Activated CD4-positive, alpha-beta T cell treated with anti-CD3 and anti-CD28 coated beads, Interleukin-2, Interleukin-4, amounts not matched to agents 100 ng/mL and 50 ng/mL, durations not matched to agents 16 hours and 8 hours (primary cell): ENCODE data around the gene ZNF146.
"Not testable (repeated sequence)": the region's sequence is repeated elsewhere in the genome, so short reads cannot be mapped to it uniquely, and the experiment has no call there.

Experiments
- DNase-seq: peaks from one replicate; pipeline ENCODE4 v3.0.0-alpha.2; 2020; ENCODE audit warnings: low spot score

Gene ZNF146

GRCh38 chr19:36236304-36236945 lies 21.5 kb downstream of the ZNF146 start:
- DNase-seq, result no peak

DNA sequence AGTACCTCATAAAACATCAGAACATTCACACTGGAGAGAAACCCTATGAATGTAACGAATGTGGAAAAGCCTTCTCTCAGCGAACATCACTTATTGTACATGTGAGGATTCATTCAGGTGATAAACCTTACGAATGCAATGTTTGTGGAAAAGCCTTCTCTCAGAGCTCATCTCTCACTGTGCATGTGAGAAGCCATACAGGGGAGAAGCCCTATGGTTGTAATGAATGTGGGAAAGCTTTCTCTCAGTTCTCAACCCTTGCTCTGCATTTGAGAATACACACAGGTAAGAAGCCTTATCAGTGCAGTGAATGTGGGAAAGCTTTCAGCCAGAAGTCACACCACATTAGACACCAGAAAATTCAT lies 22.0 kb downstream of the ZNF146 start:
- DNase-seq, result no peak

GRCh38 chr19:36244066-36244465 lies 29.2 kb downstream of the ZNF146 start:
- no peak for DNase-seq

- DNase-seq, result no peak
These were observed 30.5 kb downstream of the ZNF146 start for GRCh38 chr19:36245210-36246005.

- DNase-seq, result no peak
These were observed 31.1 kb downstream of the ZNF146 start for GRCh38 chr19:36246006-36246481.

GRCh38 chr19:36252047-36252446 lies 37.1 kb downstream of the ZNF146 start:
- no peak for DNase-seq

- DNase-seq, result no peak
These were observed 39.9 kb downstream of the ZNF146 start for GRCh38 chr19:36254848-36255247.

- DNase-seq, result no peak
These were observed 40.4 kb downstream of the ZNF146 start for GRCh38 chr19:36255316-36255715.

DNA sequence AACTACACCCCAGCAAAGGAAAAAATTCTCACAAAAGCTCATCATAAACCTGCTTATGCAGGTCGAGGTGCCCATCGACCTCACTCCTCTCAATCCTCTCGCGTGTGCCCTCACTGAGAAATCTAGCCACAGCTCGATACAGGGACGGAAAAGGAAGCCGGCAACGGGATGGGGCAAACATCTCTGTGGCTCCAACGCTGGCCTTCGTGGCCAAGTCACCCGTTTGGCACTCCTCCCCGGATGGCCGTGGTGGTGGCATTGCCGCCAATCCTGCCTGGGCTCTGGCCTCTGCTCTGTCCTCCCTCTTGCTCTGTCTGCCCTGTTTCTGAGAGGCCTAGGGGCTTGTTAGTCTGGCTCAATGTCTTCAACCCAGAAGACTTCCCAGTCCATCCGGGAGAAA lies 41.2 kb downstream of the ZNF146 start:
- no peak for DNase-seq

DNA sequence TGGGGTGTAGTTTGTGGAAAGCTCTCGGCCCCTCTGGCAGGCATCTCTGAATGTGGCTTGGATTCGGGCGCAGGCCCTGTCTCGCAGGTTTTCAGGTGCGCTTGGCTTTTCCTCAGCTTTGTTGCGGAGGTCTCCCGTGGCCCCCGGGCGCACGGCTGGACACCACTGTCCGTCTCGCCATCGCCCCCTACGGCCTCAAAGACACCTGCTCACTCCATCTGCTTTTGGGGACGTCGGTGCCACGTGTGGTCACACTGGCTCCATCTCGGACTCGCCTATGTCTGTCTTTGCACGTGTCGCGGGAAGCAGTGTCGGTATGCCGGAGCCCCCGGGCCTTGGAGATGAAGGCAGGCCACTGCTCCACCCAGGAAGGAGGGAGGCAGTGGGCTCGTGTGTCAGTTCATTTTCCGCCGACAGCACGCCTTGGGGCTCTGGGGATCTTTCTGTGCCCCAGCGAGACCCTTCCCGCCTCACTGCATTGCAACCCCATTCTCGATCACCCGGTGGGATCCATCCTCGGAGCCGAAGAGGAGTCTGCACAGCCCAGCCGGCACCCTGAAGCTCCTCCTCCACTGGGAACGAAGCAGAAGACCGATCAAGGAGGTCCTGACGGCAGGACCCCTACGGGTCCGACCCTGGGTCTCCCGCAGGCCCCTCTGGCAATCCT lies 42.1 kb downstream of the ZNF146 start:
- no peak for DNase-seq

DNA sequence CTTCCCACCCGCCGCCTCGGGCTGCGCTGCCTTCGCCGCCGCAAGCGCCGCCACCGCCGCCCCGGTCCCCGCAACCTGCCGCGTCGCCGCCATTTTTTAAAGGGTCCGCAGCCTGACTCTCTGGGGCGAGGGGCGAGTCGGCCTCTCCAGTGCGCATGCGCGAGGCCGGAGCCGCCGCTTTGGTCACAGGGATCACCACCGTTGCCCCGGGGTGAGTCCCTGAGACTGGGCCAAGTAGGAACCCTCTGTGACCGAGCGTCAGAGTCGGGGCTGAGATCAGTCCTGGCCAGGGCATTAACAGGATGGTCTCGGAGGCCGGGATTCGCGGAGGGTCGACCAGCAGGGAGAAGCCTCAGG lies 42.6 kb downstream of the ZNF146 start:
- no peak for DNase-seq

DNA sequence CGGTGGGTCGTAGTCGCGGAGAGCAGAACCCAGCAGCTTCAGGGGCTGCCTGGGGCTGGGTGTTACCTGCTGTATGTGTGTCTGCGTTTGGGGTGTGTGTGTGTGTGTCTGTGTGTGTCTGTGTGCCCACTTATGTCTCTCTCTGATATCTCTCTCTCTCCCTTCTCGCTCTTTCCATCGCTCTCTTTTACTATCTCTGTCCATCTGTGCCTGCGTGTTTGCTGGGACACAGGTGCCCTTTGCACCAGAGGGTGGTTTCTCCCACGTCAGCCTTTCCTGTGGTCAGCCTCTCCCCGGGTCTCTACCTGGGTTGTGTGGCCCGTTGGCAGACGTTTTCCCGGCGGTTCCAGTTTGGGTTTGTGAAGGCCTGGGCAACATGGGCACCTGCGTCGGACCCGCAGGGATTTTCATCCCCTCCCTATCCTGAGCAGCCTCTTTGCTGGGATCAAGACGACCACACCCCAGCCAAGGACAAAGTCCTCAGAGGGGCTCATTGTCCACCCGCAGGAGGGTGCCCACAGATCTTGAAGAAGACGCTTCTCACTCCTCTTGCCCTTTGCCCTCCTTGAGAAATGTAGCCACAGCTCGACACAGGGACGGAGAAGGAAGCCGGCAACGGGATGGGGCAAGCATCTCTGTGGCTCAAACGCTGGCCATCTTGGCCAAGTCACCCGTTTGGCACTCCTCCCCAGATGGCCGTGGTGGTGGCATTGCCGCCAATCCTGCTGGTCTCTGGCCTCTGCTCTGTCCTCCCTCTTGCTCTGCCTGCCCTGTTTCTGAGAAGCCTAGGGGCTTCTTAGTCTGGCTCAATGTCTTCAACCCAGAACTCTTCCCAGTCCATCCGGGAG lies 43.3 kb downstream of the ZNF146 start:
- DNase-seq, result no peak

DNA sequence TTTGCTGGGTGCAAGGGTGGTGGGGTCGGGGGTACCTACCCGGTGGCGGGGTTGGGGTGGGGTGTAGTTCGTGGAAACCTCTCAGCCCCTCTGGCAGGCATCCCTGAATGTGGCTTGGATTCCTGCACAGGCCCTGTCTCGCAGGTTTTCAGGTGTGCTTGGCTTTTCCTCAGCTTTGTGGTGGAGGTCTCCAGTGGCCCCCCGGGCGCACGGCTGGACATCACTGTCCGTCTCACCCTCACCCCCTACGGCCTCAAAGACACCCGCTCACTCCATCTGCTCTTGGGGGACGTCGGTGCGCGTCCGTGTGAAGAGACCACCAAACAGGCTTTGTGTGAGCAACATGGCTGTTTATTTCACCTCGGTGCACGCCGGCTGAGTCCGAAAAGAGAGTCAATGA lies 44.3 kb downstream of the ZNF146 start:
- DNase-seq, result no peak

- no peak for DNase-seq
These were observed 50.2 kb downstream of the ZNF146 start for GRCh38 chr19:36265064-36265463.

DNA sequence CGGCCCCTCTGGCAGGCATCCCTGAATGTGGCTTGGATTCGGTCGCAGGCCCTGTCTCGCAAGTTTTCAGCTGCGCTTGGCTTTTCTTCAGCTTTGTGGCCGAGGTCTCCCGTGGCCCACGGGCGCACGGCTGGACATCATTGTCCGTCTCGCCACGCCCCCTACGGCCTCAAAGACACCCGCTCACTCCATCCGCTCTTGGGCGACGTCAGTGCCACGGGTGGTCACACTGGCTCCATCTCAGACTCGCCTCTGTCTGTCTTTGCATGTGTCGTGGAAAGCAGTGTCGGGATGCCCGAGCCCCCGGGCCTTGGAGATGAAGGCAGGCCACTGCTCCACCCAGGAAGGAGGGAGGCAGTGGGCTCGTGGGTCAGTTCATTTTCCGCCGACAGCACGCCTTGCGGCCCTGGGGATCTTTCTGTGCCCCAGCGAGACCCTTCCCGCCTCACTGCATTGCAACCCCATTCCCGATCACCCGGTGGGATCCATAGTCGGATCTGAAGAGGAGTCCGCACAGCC lies 51.0 kb downstream of the ZNF146 start:
- DNase-seq, result no peak

- DNase-seq, result no peak
These were observed 51.6 kb downstream of the ZNF146 start for GRCh38 chr19:36266375-36266961.

DNA sequence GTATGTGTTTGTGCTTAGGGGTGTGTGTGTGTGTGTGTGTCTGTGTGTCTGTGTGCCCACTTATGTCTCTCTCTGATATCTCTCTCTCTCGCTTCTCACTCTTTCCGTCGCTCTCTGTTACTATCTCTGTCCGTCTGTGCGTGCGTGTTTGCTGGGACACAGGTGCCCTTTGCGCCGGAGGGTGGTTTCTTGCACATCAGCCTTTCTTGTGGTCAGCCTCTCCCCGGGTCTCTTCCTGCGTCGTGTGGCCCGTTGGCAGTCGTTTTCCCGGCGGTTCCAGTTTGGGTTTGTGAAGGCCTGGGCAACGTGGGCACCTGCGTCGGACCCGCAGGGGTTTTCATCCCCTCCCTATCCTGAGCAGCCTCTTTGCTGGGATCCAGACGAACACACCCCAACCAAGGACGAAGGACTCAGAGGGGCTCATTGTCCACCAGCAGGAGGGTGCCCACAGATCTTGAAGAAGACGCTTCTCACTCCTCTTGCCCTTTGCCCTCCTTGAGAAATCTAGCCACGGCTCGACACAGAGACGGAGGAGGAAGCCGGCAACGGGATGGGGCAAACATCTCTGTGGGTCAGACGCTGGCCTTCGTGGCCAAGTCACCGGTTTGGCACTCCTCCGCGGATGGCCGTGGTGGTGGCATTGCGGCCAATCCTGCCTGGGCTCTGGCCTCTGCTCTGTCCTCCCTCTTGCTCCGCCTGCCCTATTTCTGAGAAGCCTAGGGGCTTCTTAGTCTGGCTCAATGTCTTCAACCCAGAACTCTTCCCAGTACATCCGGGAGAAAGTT lies 52.3 kb downstream of the ZNF146 start:
- DNase-seq, result no peak

- DNase-seq, result not testable (repeated sequence)
These were observed 53.2 kb downstream of the ZNF146 start for GRCh38 chr19:36268081-36268480.

DNA sequence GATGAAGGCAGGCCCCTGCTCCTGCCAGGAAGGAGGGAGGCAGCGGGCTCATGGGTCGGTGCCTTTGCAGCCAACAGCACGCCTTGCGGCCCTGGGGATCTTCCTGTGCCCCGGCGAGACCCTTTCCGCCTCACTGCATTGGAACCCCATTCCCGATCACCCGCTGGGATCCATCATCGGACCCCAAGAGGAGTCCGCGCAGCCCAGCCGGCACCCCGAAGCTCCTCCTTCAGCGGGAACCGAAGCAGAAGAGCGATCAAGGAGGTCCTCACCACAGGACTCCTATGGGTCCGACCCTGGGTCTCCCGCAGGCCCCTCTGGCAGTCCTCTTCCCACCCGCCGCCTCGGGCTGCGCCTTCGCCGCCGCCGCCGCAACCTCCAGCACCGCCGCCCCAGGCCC lies 53.7 kb downstream of the ZNF146 start:
- DNase-seq, result not testable (repeated sequence)

DNA sequence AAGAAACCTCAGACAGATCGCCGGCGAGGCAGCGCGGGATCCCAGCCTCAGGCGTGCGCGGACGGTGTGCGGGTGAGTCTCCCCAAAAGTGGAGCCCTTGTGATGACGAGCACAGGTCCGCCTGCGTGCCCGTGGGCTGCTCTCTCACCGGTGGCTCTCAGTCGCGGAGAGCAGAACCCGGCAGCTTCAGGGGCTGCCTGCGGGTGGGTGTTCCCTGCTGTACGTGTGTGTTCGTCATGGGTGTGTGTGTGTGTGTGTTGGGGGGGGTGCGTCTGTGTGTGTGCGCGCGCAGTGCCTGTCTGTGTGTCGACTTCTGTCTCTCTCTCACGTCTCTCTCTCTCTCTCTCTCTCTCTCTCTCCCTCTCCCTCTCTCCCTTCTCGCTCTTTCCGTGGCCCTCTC lies 54.4 kb downstream of the ZNF146 start:
- not testable (repeated sequence) for DNase-seq
